ENCODE results near the gene ACTMAP. TPM values are rescaled to one million over a fixed set of nuclear protein-coding genes. Genes with fewer than 3 reads are reported as not detected.
A peak's percentile ranks its signal among the peaks of the same experiment; 100 is the strongest.

The ACTMAP gene
- total RNA-seq, 1 donor from 2014 or later: 20.7 TPM

- Mint-ChIP-seq H3K27me3 (ENCODE audit: unreplicated experiment) (peaks cover 5% of the 10 kb centered on the region), H3K4me1 (ENCODE audit: low read depth, unreplicated experiment) (peaks cover 10% of the 10 kb centered on the region), H3K36me3 (ENCODE audit: unreplicated experiment) (no peaks in the 10 kb centered on the region), H3K9me3 (ENCODE audit: unreplicated experiment) (peaks cover 13% of the 10 kb centered on the region), H3K27ac (ENCODE audit: unreplicated experiment) (peak overlapping the region; percentile 48), H3K4me3 (ENCODE audit: unreplicated experiment) (peak overlapping the region; percentile 28)
- no peak for DNase-seq
- TF ChIP-seq CTCF (IDR thresholded peaks at IDR 0.05; ENCODE audit: partially characterized antibody, unreplicated experiment): no peak
Observed at GRCh38 chr19:40797166-40797962, 47.1 kb upstream of the ACTMAP start.

GRCh38 chr19:40791996-40792395 is 41.7 kb upstream of the ACTMAP start:
- H3K9me3 Mint-ChIP-seq (ENCODE audit: unreplicated experiment): peaks cover 2% of the 10 kb centered on the region
- H3K27ac Mint-ChIP-seq (ENCODE audit: unreplicated experiment): no peak overlapping the region
- TF ChIP-seq CTCF (IDR thresholded peaks at IDR 0.05; ENCODE audit: partially characterized antibody, unreplicated experiment): no peak
- no peaks in the 10 kb centered on the region for H3K36me3 Mint-ChIP-seq (ENCODE audit: unreplicated experiment)
- H3K4me3 Mint-ChIP-seq (ENCODE audit: unreplicated experiment): no peak overlapping the region
- no peaks in the 10 kb centered on the region for H3K4me1 Mint-ChIP-seq (ENCODE audit: low read depth, unreplicated experiment)
- H3K27me3 Mint-ChIP-seq (ENCODE audit: unreplicated experiment): peaks cover 3% of the 10 kb centered on the region
- no peak for DNase-seq

GRCh38 chr19:40791349-40791748 is 41.1 kb upstream of the ACTMAP start:
- H3K9me3 Mint-ChIP-seq (ENCODE audit: unreplicated experiment): peaks cover 2% of the 10 kb centered on the region
- no peak for DNase-seq
- H3K36me3 Mint-ChIP-seq (ENCODE audit: unreplicated experiment): no peaks in the 10 kb centered on the region
- peaks cover 4% of the 10 kb centered on the region for H3K27me3 Mint-ChIP-seq (ENCODE audit: unreplicated experiment)
- no peaks in the 10 kb centered on the region for H3K4me1 Mint-ChIP-seq (ENCODE audit: low read depth, unreplicated experiment)
- H3K4me3 Mint-ChIP-seq (ENCODE audit: unreplicated experiment): no peak overlapping the region
- H3K27ac Mint-ChIP-seq (ENCODE audit: unreplicated experiment): no peak overlapping the region
- no peak for TF ChIP-seq CTCF (IDR thresholded peaks at IDR 0.05; ENCODE audit: partially characterized antibody, unreplicated experiment)

GRCh38 chr19:40786060-40787037 is 36.1 kb upstream of the ACTMAP start:
- DNase-seq: no peak
- no peaks in the 10 kb centered on the region for H3K36me3 Mint-ChIP-seq (ENCODE audit: unreplicated experiment)
- H3K9me3 Mint-ChIP-seq (ENCODE audit: unreplicated experiment): peaks cover 2% of the 10 kb centered on the region
- TF ChIP-seq CTCF (IDR thresholded peaks at IDR 0.05; ENCODE audit: partially characterized antibody, unreplicated experiment): no peak
- H3K4me3 Mint-ChIP-seq (ENCODE audit: unreplicated experiment): no peak overlapping the region
- H3K27ac Mint-ChIP-seq (ENCODE audit: unreplicated experiment): no peak overlapping the region
- H3K4me1 Mint-ChIP-seq (ENCODE audit: low read depth, unreplicated experiment): no peaks in the 10 kb centered on the region
- H3K27me3 Mint-ChIP-seq (ENCODE audit: unreplicated experiment): peaks cover 5% of the 10 kb centered on the region

Data from glutamatergic neuron (in vitro differentiated cells).